K562 (cell line): ENCODE data around the gene AFF2. TPM values are rescaled to one million over a fixed set of nuclear protein-coding genes. Genes with fewer than 3 reads are reported as not detected.

Experiments
- ATAC-seq: fragments of 200-7000 bp; cut with Tn5 transposase; 3 replicates; pipeline ENCODE4 v1.9.1; 2020; ENCODE audit warnings: moderate library complexity
- BruUV-seq: library from RNA; stranded (reverse); fragments of 400-500 nt; replicated peaks from 2 replicates; lab custom pipeline; 2021; lab: Mats Ljungman, UMichigan
- CTCF ChIA-PET: fragments of 300-600 bp; formaldehyde crosslinking; extraction: SDS; loops from one replicate; lab custom pipeline; 2021; ENCODE audit warnings: low intra/inter-chr PET ratio; lab: Yijun Ruan, JAX
- POLR2A ChIA-PET: fragments of 300-600, 350-650 bp; sonication (Branson Sonifier 250); formaldehyde crosslinking; extraction: SDS; loops from one replicate; lab custom pipeline; 2021; ENCODE audit warnings: antibody characterized with exemption, inconsistent platforms; lab: Yijun Ruan, JAX
- DNase-seq, 4 experiments: peaks; one replicate each; pipeline versions ENCODE4 v3.0.0 to v3.0.0-alpha.2; 2011 to 2018; ENCODE audit warnings: low spot score in 3 of 4, mixed read lengths in 3 of 4; ENCODE audit errors: extremely low read depth in 1 of 4
- FAIRE-seq: peaks from 2 replicates; lab custom pipeline; 2011; peaks lifted over from hg19 to GRCh38; lab: Jason Lieb, UNC
- H2AFZ ChIP-seq: 2 replicates; pipeline ENCODE4 v1.6.0; 2011; ENCODE audit warnings: low read depth, low read length, control low read depth, inconsistent platforms
- H3K27ac ChIP-seq: fragments of 200-600 bp; 3 replicates; pipeline ENCODE4 v1.8.0; 2011; ENCODE audit warnings: low read depth, mild to moderate bottlenecking, control low read depth, inconsistent platforms, low read length, moderate library complexity, mixed read lengths; ENCODE audit errors: extremely low read depth
- H3K27me3 ChIP-seq, 2 experiments: fragments of 300-600 bp in 1 of 2; 2 replicates in 1 of 2; 3 replicates in 1 of 2; pipeline versions ENCODE4 v1.6.0 to v1.8.0; 2011; ENCODE audit warnings: inconsistent platforms in 2 of 2, low read length in 2 of 2, mild to moderate bottlenecking in 1 of 2, mixed read lengths in 1 of 2, moderate library complexity in 1 of 2; ENCODE audit not compliant: control insufficient read depth in 2 of 2, insufficient read depth in 2 of 2
- H3K36me3 ChIP-seq: fragments of 300-600 bp; 3 replicates; pipeline ENCODE4 v1.8.0; 2011; ENCODE audit warnings: mild to moderate bottlenecking, low read length, inconsistent platforms; ENCODE audit not compliant: control insufficient read depth, insufficient read depth
- H3K4me1 ChIP-seq, 2 experiments: fragments of 200-600 bp in 1 of 2; replicated peaks in 1 of 2; 2 replicates in 1 of 2; 3 replicates in 1 of 2; pipeline versions ENCODE4 v1.5.1 to v1.8.0; 2011; ENCODE audit warnings: inconsistent platforms in 2 of 2, low read length in 2 of 2, mild to moderate bottlenecking in 1 of 2, mixed read lengths in 1 of 2, moderate library complexity in 1 of 2; ENCODE audit not compliant: control insufficient read depth in 2 of 2, insufficient read depth in 2 of 2
- H3K4me2 ChIP-seq: 2 replicates; pipeline ENCODE4 v1.6.1; 2011; ENCODE audit warnings: low read length, control low read depth, inconsistent platforms, mixed read lengths; ENCODE audit not compliant: insufficient read depth
- H3K4me3 ChIP-seq: fragments of 200-600 bp; sonication (generic), shearing (Covaris generic); 2 replicates; pipeline ENCODE4 v1.5.1; 2016; ENCODE audit warnings: control low read depth, inconsistent platforms
- H3K79me2 ChIP-seq: fragments of 200-600 bp; 3 replicates; pipeline ENCODE4 v1.8.0; 2011; ENCODE audit warnings: low read length, inconsistent platforms; ENCODE audit not compliant: control insufficient read depth, insufficient read depth
- H3K9ac ChIP-seq, 2 experiments: 2 replicates each; pipeline versions ENCODE4 v1.6.0 to v1.6.1; 2011; ENCODE audit warnings: low read depth in 2 of 2, low read length in 2 of 2, control low read depth in 1 of 2, inconsistent platforms in 1 of 2, mild to moderate bottlenecking in 1 of 2, mixed read lengths in 1 of 2; ENCODE audit not compliant: insufficient read depth in 1 of 2
- H3K9me1 ChIP-seq: one replicate; pipeline ENCODE4 v1.6.0; 2011; ENCODE audit warnings: inconsistent platforms, mild to moderate bottlenecking, low read length, moderate library complexity; ENCODE audit not compliant: control insufficient read depth, insufficient read depth
- H3K9me3 ChIP-seq: replicated peaks from 2 replicates; pipeline ENCODE4 v1.5.1; 2011; ENCODE audit warnings: low read depth, low read length, inconsistent platforms; ENCODE audit not compliant: control insufficient read depth, insufficient read depth
- H4K20me1 ChIP-seq: replicated peaks from 2 replicates; pipeline ENCODE4 v1.6.1; 2011; ENCODE audit warnings: low read length, inconsistent platforms, mixed read lengths; ENCODE audit not compliant: control insufficient read depth, insufficient read depth
- KHSRP ChIP-seq: fragments of 450-650 bp; IDR thresholded peaks from 2 replicates; pipeline ENCODE4 v1.6.1; 2017
- MBD1 ChIP-seq: fragments of 250-450 bp; sonication (Bioruptor Pico); IDR thresholded peaks from 2 replicates; pipeline ENCODE4 v1.8.0; 2022; ENCODE audit warnings: inconsistent platforms
- SUPT5H ChIP-seq: fragments of 450-650 bp; IDR thresholded peaks from 2 replicates; pipeline ENCODE4 v1.6.1; 2016
- ZNF354B ChIP-seq: fragments of 250-450 bp; sonication (Bioruptor Pico); IDR thresholded peaks from 2 replicates; pipeline ENCODE4 v1.4.0; 2020
- WGBS: fragments of 100-300 bp; shearing (Covaris generic); methylation state at CpG from one replicate; pipeline ENCODE4 v1.1.6; 2016; ENCODE audit warnings: low coverage, mixed read lengths; ENCODE audit not compliant: insufficient coverage; ENCODE audit errors: missing lambda C conversion rate; 5-methylcytosine and 5-hydroxymethylcytosine counted together
- in situ Hi-C: fragments of 300-500 bp; cut with MboI; formaldehyde crosslinking; loops from 4 replicates; pipeline ENCODE4 v1.15.0; 2018; ENCODE audit warnings: inconsistent platforms, mixed read lengths
- intact Hi-C: fragments of 100-400 bp; cut with micrococcal nuclease; formaldehyde crosslinking; loops from 2 replicates; pipeline ENCODE4 v1.14.2; 2022
- polyA plus RNA-seq, 8 experiments: library from polyadenylated mRNA; depleted of rRNA in 4 of 8; stranded (reverse) in 5 of 8; unstranded in 3 of 8; fragments of >200 nt; fragmentation: Nextera tagmentation in 2 of 8; fragmentation: Illumina TruSeq in 1 of 8; extraction: Ambion mirVana in 2 of 8; extraction: Trizol in 1 of 8; gene quantifications; 2 replicates each; pipeline versions ENCODE4 v1.2.1 to v1.2.3, GENCODE V29; 2011 to 2014; ENCODE audit warnings: inconsistent platforms in 1 of 8, missing spikeins in 1 of 8
- total RNA-seq, 7 experiments: library from RNA; depleted of rRNA in 6 of 7; stranded (reverse); fragments of >200 nt in 6 of 7; fragmentation: Illumina TruSeq in 2 of 7; extraction: Trizol in 2 of 7; gene quantifications; 2 replicates each; pipeline versions ENCODE4 v1.2.1 to v1.2.3, GENCODE V29; 2011 to 2021; ENCODE audit warnings: low replicate concordance in 1 of 7
- TF ChIP-seq, protein P1 (sequence below), 3 experiments: fragments of 200-800 bp in 1 of 3; fragments of 250-450 bp in 1 of 3; fragments of 450-650 bp in 1 of 3; sonication (Bioruptor Pico) in 1 of 3; sonication (Bioruptor generic) in 1 of 3; formaldehyde crosslinking in 1 of 3; IDR thresholded peaks; 2 replicates each; pipeline versions ENCODE4 v1.6.1 to v1.8.0; 2016 to 2022; ENCODE audit warnings: mild to moderate bottlenecking in 2 of 3, missing genetic modification characterization in 2 of 3, missing compliant biosample characterization in 1 of 3, moderate library complexity in 1 of 3

The AFF2 gene
- total and polyA plus RNA-seq, 9 of the 15 experiments (the other 6 are each of a cell fraction or from before 2014, with no cell fraction given): 0.01 to 0.20 (median 0.07) TPM

- TF ChIP-seq, protein P1, sequence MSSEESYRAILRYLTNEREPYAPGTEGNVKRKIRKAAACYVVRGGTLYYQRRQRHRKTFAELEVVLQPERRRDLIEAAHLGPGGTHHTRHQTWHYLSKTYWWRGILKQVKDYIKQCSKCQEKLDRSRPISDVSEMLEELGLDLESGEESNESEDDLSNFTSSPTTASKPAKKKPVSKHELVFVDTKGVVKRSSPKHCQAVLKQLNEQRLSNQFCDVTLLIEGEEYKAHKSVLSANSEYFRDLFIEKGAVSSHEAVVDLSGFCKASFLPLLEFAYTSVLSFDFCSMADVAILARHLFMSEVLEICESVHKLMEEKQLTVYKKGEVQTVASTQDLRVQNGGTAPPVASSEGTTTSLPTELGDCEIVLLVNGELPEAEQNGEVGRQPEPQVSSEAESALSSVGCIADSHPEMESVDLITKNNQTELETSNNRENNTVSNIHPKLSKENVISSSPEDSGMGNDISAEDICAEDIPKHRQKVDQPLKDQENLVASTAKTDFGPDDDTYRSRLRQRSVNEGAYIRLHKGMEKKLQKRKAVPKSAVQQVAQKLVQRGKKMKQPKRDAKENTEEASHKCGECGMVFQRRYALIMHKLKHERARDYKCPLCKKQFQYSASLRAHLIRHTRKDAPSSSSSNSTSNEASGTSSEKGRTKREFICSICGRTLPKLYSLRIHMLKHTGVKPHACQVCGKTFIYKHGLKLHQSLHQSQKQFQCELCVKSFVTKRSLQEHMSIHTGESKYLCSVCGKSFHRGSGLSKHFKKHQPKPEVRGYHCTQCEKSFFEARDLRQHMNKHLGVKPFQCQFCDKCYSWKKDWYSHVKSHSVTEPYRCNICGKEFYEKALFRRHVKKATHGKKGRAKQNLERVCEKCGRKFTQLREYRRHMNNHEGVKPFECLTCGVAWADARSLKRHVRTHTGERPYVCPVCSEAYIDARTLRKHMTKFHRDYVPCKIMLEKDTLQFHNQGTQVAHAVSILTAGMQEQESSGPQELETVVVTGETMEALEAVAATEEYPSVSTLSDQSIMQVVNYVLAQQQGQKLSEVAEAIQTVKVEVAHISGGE (CRISPR knock-in tag; IDR thresholded peaks at IDR 0.05): no peak
- TF ChIP-seq SUPT5H (no peak), KHSRP (no peak)
Measured at GRCh38 chrX:148495176-148495575, 5.2 kb upstream of the AFF2 start (continued).

- in situ Hi-C loops (no loop called here), intact Hi-C loops (no loop called here)
- ATAC-seq (no peak), DNase-seq (no peak)
- POLR2A ChIA-PET: no interaction called here
- Histone ChIP-seq H3K9me3 (no peaks in the 10 kb centered on the region), H3K79me2 (no peaks in the 10 kb centered on the region), H3K27me3 (no peaks in the 10 kb centered on the region), H3K27ac (no peak overlapping the region), H3K9me1 (no peaks in the 10 kb centered on the region), H2AFZ (no peak overlapping the region), H3K4me1 (no peaks in the 10 kb centered on the region), H3K4me3 (no peak overlapping the region)
- WGBS: 7% methylated on average over 2 of the region's 3 CpGs
- TF ChIP-seq ZNF354B (CRISPR knock-in tag) (no peak), MBD1 (no peak)
- TF ChIP-seq, all 486 proteins: peak for 0
- CTCF ChIA-PET: no interaction called here
- BruUV-seq: no TSS peak
- Histone ChIP-seq H3K36me3 (no peaks in the 10 kb centered on the region), H3K4me2 (no peak overlapping the region), H4K20me1 (no peaks in the 10 kb centered on the region), H3K9ac (no peak overlapping the region)
- FAIRE-seq: no peak
Measured at GRCh38 chrX:148498067-148498466, 2.4 kb upstream of the AFF2 start.
